ENCODE results near the gene CCDC33.

CCDC33 gene

GRCh38 chr15:74367296-74367854 is 131.2 kb downstream of the CCDC33 start, which contains the start of gene CYP11A1:
Gene CYP11A1, minus strand, starts transcription at chr15:74367646. Its CDS starts 61 bp downstream, at chr15:74367585.
- Histone ChIP-seq H3K4me1 (ENCODE audit: control insufficient read depth, low read length) (no peaks in the 10 kb centered on the region), H3K9me3 (ENCODE audit: control insufficient read depth, insufficient read depth, low read length) (no peaks in the 10 kb centered on the region), H3K9me2 (replicated peaks; ENCODE audit: control insufficient read depth, low read length) (no peaks in the 10 kb centered on the region), H3K27me3 (ENCODE audit: control insufficient read depth, low read length) (peaks cover 50% of the 10 kb centered on the region), H3K79me2 (ENCODE audit: control insufficient read depth, low read length) (no peaks in the 10 kb centered on the region), H3K4me2 (ENCODE audit: low read length) (no peak within 1 kb of the TSS), H4K20me1 (ENCODE audit: control insufficient read depth, insufficient read depth, low read depth, low read length) (0 out of 2 replicates have a peak, but pooled peaks cover 3% of the 10 kb centered on the region), H3K4me3 (ENCODE audit: low read length) (no peak within 1 kb of the TSS), H3F3A (ENCODE audit: control insufficient read depth, insufficient read depth) (no peaks in the 10 kb centered on the region), H3K27ac (ENCODE audit: low read depth, low read length) (no peak within 1 kb of the TSS), H3K36me3 (ENCODE audit: control insufficient read depth, low read length) (no peaks in the 10 kb centered on the region)
- TF ChIP-seq EZH2phosphoT487 (IDR thresholded peaks at IDR 0.05; ENCODE audit: borderline replicate concordance, low read length), result no peak
- no peak for TF ChIP-seq CTCF (IDR thresholded peaks at IDR 0.05; ENCODE audit: low read depth, low read length, poor library complexity, severe bottlenecking)

GRCh38 chr15:74368121-74368520 is 132.0 kb downstream of the CCDC33 start:
- Histone ChIP-seq H3K36me3 (ENCODE audit: control insufficient read depth, low read length) (no peaks in the 10 kb centered on the region), H3K79me2 (ENCODE audit: control insufficient read depth, low read length) (no peaks in the 10 kb centered on the region), H3K27ac (ENCODE audit: low read depth, low read length) (no peak overlapping the region), H4K20me1 (ENCODE audit: control insufficient read depth, insufficient read depth, low read depth, low read length) (0 out of 2 replicates have a peak, but pooled peaks cover 3% of the 10 kb centered on the region), H3K9me3 (ENCODE audit: control insufficient read depth, insufficient read depth, low read length) (no peaks in the 10 kb centered on the region), H3K4me3 (ENCODE audit: low read length) (no peak overlapping the region), H3F3A (ENCODE audit: control insufficient read depth, insufficient read depth) (no peaks in the 10 kb centered on the region), H3K9me2 (replicated peaks; ENCODE audit: control insufficient read depth, low read length) (no peaks in the 10 kb centered on the region), H3K4me2 (ENCODE audit: low read length) (no peak overlapping the region), H3K27me3 (ENCODE audit: control insufficient read depth, low read length) (peaks cover 54% of the 10 kb centered on the region), H3K4me1 (ENCODE audit: control insufficient read depth, low read length) (no peaks in the 10 kb centered on the region)
- no peak for TF ChIP-seq EZH2phosphoT487 (IDR thresholded peaks at IDR 0.05; ENCODE audit: borderline replicate concordance, low read length)
- TF ChIP-seq CTCF (IDR thresholded peaks at IDR 0.05; ENCODE audit: low read depth, low read length, poor library complexity, severe bottlenecking), result no peak

- no peak for TF ChIP-seq CTCF (IDR thresholded peaks at IDR 0.05; ENCODE audit: low read depth, low read length, poor library complexity, severe bottlenecking)
- TF ChIP-seq EZH2phosphoT487 (IDR thresholded peaks at IDR 0.05; ENCODE audit: borderline replicate concordance, low read length), result no peak
- H3K4me3 ChIP-seq (ENCODE audit: low read length), result no peak overlapping the region
- H3K79me2 ChIP-seq (ENCODE audit: control insufficient read depth, low read length), result no peaks in the 10 kb centered on the region
- 0 out of 2 replicates have a peak, but pooled peaks cover 3% of the 10 kb centered on the region for H4K20me1 ChIP-seq (ENCODE audit: control insufficient read depth, insufficient read depth, low read depth, low read length)
- no peaks in the 10 kb centered on the region for H3K36me3 ChIP-seq (ENCODE audit: control insufficient read depth, low read length)
- no peaks in the 10 kb centered on the region for H3K9me3 ChIP-seq (ENCODE audit: control insufficient read depth, insufficient read depth, low read length)
- no peaks in the 10 kb centered on the region for H3K9me2 ChIP-seq (replicated peaks; ENCODE audit: control insufficient read depth, low read length)
- H3K27me3 ChIP-seq (ENCODE audit: control insufficient read depth, low read length), result peaks cover 51% of the 10 kb centered on the region
- H3K4me1 ChIP-seq (ENCODE audit: control insufficient read depth, low read length), result peaks cover 9% of the 10 kb centered on the region
- H3F3A ChIP-seq (ENCODE audit: control insufficient read depth, insufficient read depth), result no peaks in the 10 kb centered on the region
- no peak overlapping the region for H3K27ac ChIP-seq (ENCODE audit: low read depth, low read length)
- H3K4me2 ChIP-seq (ENCODE audit: low read length), result no peak overlapping the region
Observed at GRCh38 chr15:74369084-74369745, 133.1 kb downstream of the CCDC33 start.

Measured in DOHH2 (cell line).